Ammon's horn (tissue), 1 donor: ENCODE data around the gene DNAH1.

Source experiments
- DNase-seq: peaks from one replicate; pipeline ENCODE4 v3.0.0-alpha.2; 2016; ENCODE audit warnings: low spot score

The DNAH1 gene

GRCh38 chr3:52311576-52312119 is 4.5 kb upstream of the DNAH1 start:
- DNase-seq = no peak

GRCh38 chr3:52313188-52313773 is 2.8 kb upstream of the DNAH1 start:
- no peak for DNase-seq

GRCh38 chr3:52313774-52314188 is 2.3 kb upstream of the DNAH1 start:
- DNase-seq = peak; percentile 21

- no peak for DNase-seq
Observed at GRCh38 chr3:52314489-52314888, 1.6 kb upstream of the DNAH1 start.

GRCh38 chr3:52315006-52315405 is 1.1 kb upstream of the DNAH1 start:
- no peak for DNase-seq

GRCh38 chr3:52317208-52318000 is 1.3 kb downstream of the DNAH1 start:
- DNase-seq = no peak

GRCh38 chr3:52318186-52318816 is 2.2 kb downstream of the DNAH1 start:
- DNase-seq = no peak

- no peak for DNase-seq
Observed at GRCh38 chr3:52319921-52320595, 3.9 kb downstream of the DNAH1 start.

- DNase-seq = no peak
Observed at GRCh38 chr3:52321481-52321880, 5.4 kb downstream of the DNAH1 start.

GRCh38 chr3:52322466-52322865 is 6.3 kb downstream of the DNAH1 start:
- DNase-seq = no peak

GRCh38 chr3:52323526-52324295 is 7.6 kb downstream of the DNAH1 start:
- no peak for DNase-seq

- DNase-seq = no peak
Observed at GRCh38 chr3:52324676-52325075, 8.6 kb downstream of the DNAH1 start.

GRCh38 chr3:52325686-52326085 is 9.6 kb downstream of the DNAH1 start:
- DNase-seq = no peak

GRCh38 chr3:52326976-52327375 is 10.9 kb downstream of the DNAH1 start:
- DNase-seq = no peak

- no peak for DNase-seq
Observed at GRCh38 chr3:52327486-52328290, 11.6 kb downstream of the DNAH1 start.

GRCh38 chr3:52328536-52329080 is 12.5 kb downstream of the DNAH1 start:
- DNase-seq = no peak

GRCh38 chr3:52330194-52330805 is 14.2 kb downstream of the DNAH1 start:
- DNase-seq = no peak

GRCh38 chr3:52331091-52331490 is 15.0 kb downstream of the DNAH1 start:
- DNase-seq = no peak

GRCh38 chr3:52331906-52332305 is 15.8 kb downstream of the DNAH1 start:
- no peak for DNase-seq
